ENCODE measurements around the gene GATAD2B.

- TF ChIP-seq CTCF (IDR thresholded peaks at IDR 0.05 in 8 of 11, conservative IDR thresholded peaks at IDR 0.05 in 3 of 11) (no peak), POLR2A (IDR thresholded peaks at IDR 0.05) (no peak), POLR2AphosphoS5 (IDR thresholded peaks at IDR 0.05) (no peak)
Observed at GRCh38 chr1:153774780-153775457, 147.9 kb downstream of the GATAD2B start, which contains the start of gene SLC27A3.
